ENCODE measurements around the gene TMEM131. TPM values are rescaled to one million over a fixed set of nuclear protein-coding genes. Genes with fewer than 3 reads are reported as not detected.
A peak's percentile ranks its signal among the peaks of the same experiment; 100 is the strongest.

Gene TMEM131
- total RNA-seq, 1 donor from 2014 or later = 31.4 TPM

GRCh38 chr2:97869722-97870346, 125.9 kb downstream of the TMEM131 start:
- Mint-ChIP-seq H3K27me3 (ENCODE audit: low read depth) (no peaks in the 10 kb centered on the region), H3K4me1 (ENCODE audit: low read depth) (peaks cover 37% of the 10 kb centered on the region), H3K4me3 (ENCODE audit: unreplicated experiment) (no peak overlapping the region), H3K9me3 (ENCODE audit: low read depth) (peaks cover 5% of the 10 kb centered on the region), H3K27ac (ENCODE audit: unreplicated experiment) (peak overlapping the region; percentile 96), H3K36me3 (ENCODE audit: low read depth) (no peaks in the 10 kb centered on the region)
- DNase-seq (ENCODE audit: low spot score) = no peak
- no peak for TF ChIP-seq CTCF (IDR thresholded peaks at IDR 0.05)

DNA sequence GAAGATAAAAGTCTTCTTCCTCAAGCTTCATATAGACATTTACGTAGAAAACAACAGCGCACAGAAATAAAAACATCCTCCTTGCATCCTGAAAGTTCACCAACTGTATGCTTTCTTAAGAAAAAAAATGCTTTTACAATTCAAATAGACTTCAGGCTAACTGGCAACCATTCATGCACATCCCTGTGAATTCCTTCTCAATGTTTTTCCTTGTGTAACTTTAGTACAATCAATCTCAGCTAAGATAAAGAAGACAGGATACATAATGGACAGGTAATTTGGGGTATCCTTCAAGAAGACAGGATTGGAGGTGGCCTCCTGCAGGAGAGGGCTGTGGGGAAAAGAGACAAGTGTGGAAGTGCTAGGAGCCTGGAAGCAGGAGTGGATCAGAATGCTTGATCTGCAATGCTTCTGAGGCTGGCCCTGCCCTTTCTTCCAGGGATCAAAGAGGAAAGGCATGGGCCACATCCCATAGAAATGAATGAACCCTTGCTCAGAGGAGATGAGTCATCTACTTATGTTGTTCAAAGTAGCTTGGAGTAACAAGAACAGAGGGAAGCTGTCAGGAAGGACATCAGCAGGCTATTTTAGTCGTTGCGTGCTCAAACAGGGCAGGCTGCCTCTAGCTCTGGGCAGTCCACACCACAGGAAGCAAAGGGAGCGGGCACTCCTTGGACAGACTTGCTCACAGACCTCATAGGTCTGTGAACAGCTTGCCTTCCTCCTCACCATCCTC, 126.6 kb downstream of the TMEM131 start:
- no peaks in the 10 kb centered on the region for H3K36me3 Mint-ChIP-seq (ENCODE audit: low read depth)
- peaks cover 2% of the 10 kb centered on the region for H3K9me3 Mint-ChIP-seq (ENCODE audit: low read depth)
- TF ChIP-seq CTCF (IDR thresholded peaks at IDR 0.05) = no peak
- peak overlapping the region; percentile 96 for H3K27ac Mint-ChIP-seq (ENCODE audit: unreplicated experiment)
- peaks cover 37% of the 10 kb centered on the region for H3K4me1 Mint-ChIP-seq (ENCODE audit: low read depth)
- H3K4me3 Mint-ChIP-seq (ENCODE audit: unreplicated experiment) = no peak overlapping the region
- H3K27me3 Mint-ChIP-seq (ENCODE audit: low read depth) = no peaks in the 10 kb centered on the region
- no peak for DNase-seq (ENCODE audit: low spot score)

DNA sequence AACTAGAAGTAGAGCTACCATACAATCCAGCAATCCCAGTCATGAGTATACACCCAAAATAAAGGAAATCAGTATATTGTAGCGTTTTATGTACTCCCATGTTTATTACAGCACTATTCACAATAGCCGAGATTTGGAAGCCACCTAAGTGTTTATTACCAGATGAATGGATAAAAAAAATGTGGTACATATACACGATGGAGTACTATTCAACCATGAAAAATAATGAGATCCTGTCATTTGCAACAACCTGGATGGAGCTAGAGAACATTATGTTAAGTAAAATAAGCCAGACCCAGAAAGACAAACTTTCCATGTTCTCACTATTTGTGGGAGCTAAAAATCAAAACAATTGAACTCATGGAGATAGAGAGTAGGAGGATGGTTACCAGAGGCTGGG, 131.9 kb downstream of the TMEM131 start:
- Mint-ChIP-seq H3K4me1 (ENCODE audit: low read depth) (peaks cover 5% of the 10 kb centered on the region), H3K4me3 (ENCODE audit: unreplicated experiment) (no peak overlapping the region), H3K27ac (ENCODE audit: unreplicated experiment) (no peak overlapping the region), H3K36me3 (ENCODE audit: low read depth) (no peaks in the 10 kb centered on the region), H3K27me3 (ENCODE audit: low read depth) (no peaks in the 10 kb centered on the region), H3K9me3 (ENCODE audit: low read depth) (peaks cover 10% of the 10 kb centered on the region)
- DNase-seq (ENCODE audit: low spot score) = no peak
- no peak for TF ChIP-seq CTCF (IDR thresholded peaks at IDR 0.05)

- DNase-seq (ENCODE audit: low spot score) = no peak
- Mint-ChIP-seq H3K4me1 (ENCODE audit: low read depth) (peaks cover 4% of the 10 kb centered on the region), H3K4me3 (ENCODE audit: unreplicated experiment) (no peak overlapping the region), H3K27ac (ENCODE audit: unreplicated experiment) (no peak overlapping the region), H3K9me3 (ENCODE audit: low read depth) (peaks cover 10% of the 10 kb centered on the region), H3K36me3 (ENCODE audit: low read depth) (no peaks in the 10 kb centered on the region), H3K27me3 (ENCODE audit: low read depth) (no peaks in the 10 kb centered on the region)
- no peak for TF ChIP-seq CTCF (IDR thresholded peaks at IDR 0.05)
These were observed 134.6 kb downstream of the TMEM131 start for GRCh38 chr2:97861177-97861576.

DNA sequence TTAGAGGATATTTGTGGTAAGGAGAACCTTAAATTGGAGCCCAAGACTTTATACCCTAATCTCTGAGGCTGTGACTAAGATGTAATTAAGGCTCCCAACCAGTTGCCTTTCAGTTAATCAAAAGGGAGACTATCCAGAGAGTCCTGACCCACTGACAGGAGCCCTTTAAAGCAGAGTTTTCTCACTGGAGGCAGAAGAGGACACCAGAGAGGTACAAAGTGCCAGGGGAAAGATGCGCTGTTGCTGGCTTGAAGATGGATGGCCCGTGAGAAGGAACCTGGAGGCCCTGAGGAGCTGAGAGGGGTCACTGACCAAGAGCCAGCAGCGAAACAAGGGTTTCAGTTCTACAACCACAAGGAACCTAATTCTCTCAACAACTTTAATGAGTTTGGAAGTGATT, 137.3 kb downstream of the TMEM131 start:
- DNase-seq (ENCODE audit: low spot score) = no peak
- no peaks in the 10 kb centered on the region for H3K27me3 Mint-ChIP-seq (ENCODE audit: low read depth)
- no peak overlapping the region for H3K4me3 Mint-ChIP-seq (ENCODE audit: unreplicated experiment)
- no peak overlapping the region for H3K27ac Mint-ChIP-seq (ENCODE audit: unreplicated experiment)
- peaks cover 4% of the 10 kb centered on the region for H3K4me1 Mint-ChIP-seq (ENCODE audit: low read depth)
- TF ChIP-seq CTCF (IDR thresholded peaks at IDR 0.05) = no peak
- peaks cover 4% of the 10 kb centered on the region for H3K36me3 Mint-ChIP-seq (ENCODE audit: low read depth)
- H3K9me3 Mint-ChIP-seq (ENCODE audit: low read depth) = peaks cover 7% of the 10 kb centered on the region

Measured in chondrocyte (in vitro differentiated cells).